Activated naive CD4-positive, alpha-beta T cell treated with anti-CD3 and anti-CD28 coated beads for 36 hours (primary cell): ENCODE measurements around the gene NAT14. TPM values are rescaled to one million over a fixed set of nuclear protein-coding genes. Genes with fewer than 3 reads are reported as not detected.
"Not testable (repeated sequence)": the region's sequence is repeated elsewhere in the genome, so short reads cannot be mapped to it uniquely, and the experiment has no call there.

ENCODE experiments used
- CTCF ChIA-PET: fragments of 350-600 bp; sonication (Branson Sonifier 250); formaldehyde crosslinking; loops from one replicate; lab custom pipeline; 2021; ENCODE audit warnings: antibody characterized with exemption; lab: Charles Lee
- DNase-seq: peaks from one replicate; pipeline ENCODE4 v3.0.0-alpha.2; 2020
- H3K27ac Mint-ChIP-seq: one replicate; pipeline ENCODE4 v1.8.0; 2021; ENCODE audit warnings: mild to moderate bottlenecking, mixed read lengths
- H3K27me3 Mint-ChIP-seq: one replicate; pipeline ENCODE4 v1.8.0; 2021; ENCODE audit warnings: low read depth, mixed read lengths
- H3K36me3 Mint-ChIP-seq: one replicate; pipeline ENCODE4 v1.8.0; 2021; ENCODE audit warnings: low read depth, mixed read lengths
- H3K4me1 Mint-ChIP-seq: one replicate; pipeline ENCODE4 v1.8.0; 2021; ENCODE audit warnings: low read depth, mixed read lengths
- H3K4me3 Mint-ChIP-seq: one replicate; pipeline ENCODE4 v1.8.0; 2021; ENCODE audit warnings: mild to moderate bottlenecking, moderate library complexity, mixed read lengths
- H3K9me3 Mint-ChIP-seq: one replicate; pipeline ENCODE4 v1.8.0; 2021; ENCODE audit warnings: mixed read lengths
- intact Hi-C: fragments of 100-400 bp; cut with micrococcal nuclease; formaldehyde crosslinking; loops from one replicate; pipeline ENCODE4 v1.15.1; 2023
- total RNA-seq, 2 experiments: library from RNA; stranded (reverse); gene quantifications; one replicate each; pipeline ENCODE4 v1.2.3, GENCODE V29; 2021

The NAT14 gene
- total RNA-seq, 2 experiments from 2014 or later: 7.6 to 8.0 TPM

- Mint-ChIP-seq H3K4me3 (no peak overlapping the region), H3K9me3 (no peaks in the 10 kb centered on the region), H3K27me3 (no peaks in the 10 kb centered on the region), H3K36me3 (no peaks in the 10 kb centered on the region), H3K4me1 (no peaks in the 10 kb centered on the region), H3K27ac (no peak overlapping the region)
- CTCF ChIA-PET: no interaction called here
- intact Hi-C loops: no loop called here
- DNase-seq: no peak
Measured at GRCh38 chr19:55529636-55530234, 44.7 kb downstream of the NAT14 start.

GRCh38 chr19:55530996-55531395 is 46.0 kb downstream of the NAT14 start:
- intact Hi-C loops: no loop called here
- Mint-ChIP-seq H3K36me3 (no peaks in the 10 kb centered on the region), H3K4me1 (no peaks in the 10 kb centered on the region), H3K4me3 (no peak overlapping the region), H3K27ac (no peak overlapping the region), H3K9me3 (no peaks in the 10 kb centered on the region), H3K27me3 (no peaks in the 10 kb centered on the region)
- no peak for DNase-seq
- CTCF ChIA-PET: no interaction called here

GRCh38 chr19:55534280-55534679 is 49.3 kb downstream of the NAT14 start:
- intact Hi-C loops, DNase-seq, H3K27me3 Mint-ChIP-seq, H3K4me1 Mint-ChIP-seq, H3K4me3 Mint-ChIP-seq, H3K9me3 Mint-ChIP-seq, H3K36me3 Mint-ChIP-seq, H3K27ac Mint-ChIP-seq: not testable (repeated sequence)
- CTCF ChIA-PET: interaction anchor here (0.7 to 1.4 kb wide), 3 partner anchors 19 to 1737 kb away, joined by 3 read pairs; no protein-coding TSS in a partner anchor

- H3K4me1 Mint-ChIP-seq: no peaks in the 10 kb centered on the region
- no peaks in the 10 kb centered on the region for H3K36me3 Mint-ChIP-seq
- no peaks in the 10 kb centered on the region for H3K9me3 Mint-ChIP-seq
- no peak overlapping the region for H3K4me3 Mint-ChIP-seq
- intact Hi-C loops: no loop called here
- no peak overlapping the region for H3K27ac Mint-ChIP-seq
- no peaks in the 10 kb centered on the region for H3K27me3 Mint-ChIP-seq
- CTCF ChIA-PET: interaction anchor here (1.4 kb wide), 1 partner anchor 21 kb away, joined by 3 read pairs; no protein-coding TSS in a partner anchor
- DNase-seq: no peak
Measured at GRCh38 chr19:55535173-55535964, 50.4 kb downstream of the NAT14 start.

- CTCF ChIA-PET: no interaction called here
- intact Hi-C loops: no loop called here
- no peaks in the 10 kb centered on the region for H3K36me3 Mint-ChIP-seq
- H3K4me1 Mint-ChIP-seq: no peaks in the 10 kb centered on the region
- no peak overlapping the region for H3K4me3 Mint-ChIP-seq
- H3K27ac Mint-ChIP-seq: no peak overlapping the region
- DNase-seq: no peak
- no peaks in the 10 kb centered on the region for H3K27me3 Mint-ChIP-seq
- no peaks in the 10 kb centered on the region for H3K9me3 Mint-ChIP-seq
Measured at GRCh38 chr19:55535965-55536350, 51.0 kb downstream of the NAT14 start.

GRCh38 chr19:55536366-55536765 is 51.4 kb downstream of the NAT14 start:
- Mint-ChIP-seq H3K4me3 (no peak overlapping the region), H3K4me1 (no peaks in the 10 kb centered on the region), H3K27me3 (no peaks in the 10 kb centered on the region), H3K9me3 (no peaks in the 10 kb centered on the region), H3K27ac (no peak overlapping the region), H3K36me3 (no peaks in the 10 kb centered on the region)
- CTCF ChIA-PET: no interaction called here
- no peak for DNase-seq
- intact Hi-C loops: no loop called here

Other genes starting within 250 kb of the NAT14 start
- gene PPP6R1, start 226.2 kb upstream of the NAT14 start, total RNA-seq: 100 to 1,000 TPM; 166 to 174 TPM
- gene HSPBP1, start 205.1 kb upstream of the NAT14 start, total RNA-seq: 10 to 100 TPM; 44.3 to 45.0 TPM
- gene BRSK1, start 201.2 kb upstream of the NAT14 start, total RNA-seq: 1 to 10 TPM; 1.4 to 2.2 TPM
- gene TMEM150B, start 159.8 kb upstream of the NAT14 start, total RNA-seq: not detected
- 10 to 100 TPM; 45.9 to 47.1 TPM for gene KMT5C, start 145.3 kb upstream of the NAT14 start, total RNA-seq
- under 1 TPM; 0.57 to 0.64 TPM for gene COX6B2, start 130.5 kb upstream of the NAT14 start, total RNA-seq
- not detected for gene GARIN5B, start 121.9 kb upstream of the NAT14 start, total RNA-seq
- gene IL11, start 114.7 kb upstream of the NAT14 start, total RNA-seq: not detected
- gene TMEM190, start 108.4 kb upstream of the NAT14 start, total RNA-seq: not detected
- 10 to 100 TPM in 1 of 2 experiments, 1 to 10 TPM in 1; 9.9 to 10.2 TPM for gene TMEM238, start 100.9 kb upstream of the NAT14 start, total RNA-seq
- 1,000 to 10,000 TPM; 3,327 to 3,354 TPM for gene RPL28, start 99.3 kb upstream of the NAT14 start, total RNA-seq
- gene UBE2S, start 77.4 kb upstream of the NAT14 start, total RNA-seq: 100 to 1,000 TPM; 294 to 307 TPM
- not detected for gene SHISA7, start 41.9 kb upstream of the NAT14 start, total RNA-seq
- 10 to 100 TPM; 18.6 to 20.5 TPM for gene ISOC2, start 23.5 kb upstream of the NAT14 start, total RNA-seq
- gene C19orf85, start 20.4 kb upstream of the NAT14 start, total RNA-seq: not detected
- 1 to 10 TPM; 6.0 to 6.1 TPM for gene ZNF628, start 8.6 kb upstream of the NAT14 start, total RNA-seq
- under 1 TPM; 0.25 to 0.48 TPM for gene SSC5D, start 3.2 kb downstream of the NAT14 start, total RNA-seq
- gene SBK2, start 51.9 kb downstream of the NAT14 start, total RNA-seq: not detected
- not detected for gene SBK3, start 60.4 kb downstream of the NAT14 start, total RNA-seq
- gene ZNF579, start 95.7 kb downstream of the NAT14 start, total RNA-seq: 1 to 10 TPM; 6.1 to 6.5 TPM
- gene FIZ1, start 114.3 kb downstream of the NAT14 start, total RNA-seq: 10 to 100 TPM; 12.8 to 14.8 TPM
- gene ZNF524, start 115.1 kb downstream of the NAT14 start, total RNA-seq: 10 to 100 TPM; 20.9 to 23.0 TPM
- 10 to 100 TPM; 10.8 to 11.2 TPM for gene ZNF865, start 120.5 kb downstream of the NAT14 start, total RNA-seq
- 1 to 10 TPM; 3.7 to 4.0 TPM for gene ZNF784, start 139.4 kb downstream of the NAT14 start, total RNA-seq
- gene ZNF580, start 155.8 kb downstream of the NAT14 start, total RNA-seq: 10 to 100 TPM; 18.1 to 18.7 TPM
- 10 to 100 TPM; 18.0 to 20.7 TPM for gene ZNF581, start 158.5 kb downstream of the NAT14 start, total RNA-seq
- 1 to 10 TPM; 4.2 to 4.4 TPM for gene CCDC106, start 163.0 kb downstream of the NAT14 start, total RNA-seq
- 100 to 1,000 TPM; 285 to 293 TPM for gene U2AF2, start 169.8 kb downstream of the NAT14 start, total RNA-seq
- 10 to 100 TPM; 23.4 TPM for gene EPN1, start 190.0 kb downstream of the NAT14 start, total RNA-seq